GM18526 (cell line): ENCODE data around the gene HBQ1.

ENCODE experiments used
- POLR2A ChIP-seq: IDR thresholded peaks from 3 replicates; pipeline ENCODE4 v1.6.1; 2011; ENCODE audit not compliant: insufficient read length; ENCODE audit errors: extremely low read depth

HBQ1 gene

GRCh38 chr16:180101-180675, at the start of gene HBQ1:
Gene HBQ1, plus strand, starts transcription at chr16:180459. Its CDS starts 28 bp downstream, at chr16:180487.
- TF ChIP-seq POLR2A, result no peak

DNA sequence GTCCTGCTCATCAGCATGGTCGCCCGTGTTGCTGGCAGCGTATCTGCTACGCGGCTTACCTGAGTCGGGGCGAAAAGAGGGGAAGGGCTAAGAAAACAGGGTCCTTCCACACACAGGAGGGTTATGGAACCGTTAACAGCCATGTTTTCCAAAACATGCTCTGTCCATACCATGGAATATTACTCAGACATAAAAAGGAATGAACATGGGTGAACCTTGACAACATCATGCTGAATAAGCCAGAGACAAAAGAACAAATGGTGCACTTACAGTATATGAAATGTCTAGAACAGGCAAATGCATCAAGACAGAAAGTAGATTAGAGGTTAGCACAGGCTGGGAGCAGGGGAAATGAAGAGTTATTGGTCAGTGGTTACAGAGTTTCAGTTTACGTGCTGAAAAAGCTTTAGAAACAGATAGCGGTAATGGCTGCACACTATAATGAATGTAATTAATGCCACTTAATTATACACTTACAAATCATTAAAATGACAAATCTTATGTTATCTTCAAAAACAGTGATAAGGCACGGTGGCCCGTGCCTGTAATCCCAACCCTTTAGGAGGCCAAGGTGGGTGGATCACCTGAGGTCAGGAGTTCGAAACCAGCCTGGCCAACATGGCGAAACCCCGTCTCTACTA, 49.6 kb upstream of the HBQ1 start:
- TF ChIP-seq POLR2A, result no peak

GRCh38 chr16:132120-132519, 48.1 kb upstream of the HBQ1 start:
- no peak for TF ChIP-seq POLR2A

DNA sequence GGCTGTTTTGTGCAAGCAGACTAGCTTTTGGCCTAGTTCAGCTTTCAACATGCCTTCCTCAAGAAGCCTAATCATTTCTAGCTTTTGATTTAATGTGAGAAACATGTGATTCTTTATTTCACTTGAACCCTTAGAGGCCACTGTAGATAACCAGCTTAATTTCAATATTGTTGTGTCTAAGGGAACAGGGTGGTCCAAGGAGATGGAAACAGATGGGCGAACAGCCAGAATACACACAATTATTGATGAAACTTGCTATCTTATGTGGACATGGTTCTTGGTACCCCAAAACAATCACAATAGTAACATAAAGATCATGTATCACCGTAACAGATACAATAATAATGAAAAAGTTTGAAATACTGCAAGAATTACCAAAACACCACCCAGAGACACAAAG, 46.5 kb upstream of the HBQ1 start:
- TF ChIP-seq POLR2A, result no peak

GRCh38 chr16:138049-138417, 42.2 kb upstream of the HBQ1 start:
- no peak for TF ChIP-seq POLR2A

- no peak for TF ChIP-seq POLR2A
These were observed 39.9 kb upstream of the HBQ1 start for GRCh38 chr16:140175-140857.

DNA sequence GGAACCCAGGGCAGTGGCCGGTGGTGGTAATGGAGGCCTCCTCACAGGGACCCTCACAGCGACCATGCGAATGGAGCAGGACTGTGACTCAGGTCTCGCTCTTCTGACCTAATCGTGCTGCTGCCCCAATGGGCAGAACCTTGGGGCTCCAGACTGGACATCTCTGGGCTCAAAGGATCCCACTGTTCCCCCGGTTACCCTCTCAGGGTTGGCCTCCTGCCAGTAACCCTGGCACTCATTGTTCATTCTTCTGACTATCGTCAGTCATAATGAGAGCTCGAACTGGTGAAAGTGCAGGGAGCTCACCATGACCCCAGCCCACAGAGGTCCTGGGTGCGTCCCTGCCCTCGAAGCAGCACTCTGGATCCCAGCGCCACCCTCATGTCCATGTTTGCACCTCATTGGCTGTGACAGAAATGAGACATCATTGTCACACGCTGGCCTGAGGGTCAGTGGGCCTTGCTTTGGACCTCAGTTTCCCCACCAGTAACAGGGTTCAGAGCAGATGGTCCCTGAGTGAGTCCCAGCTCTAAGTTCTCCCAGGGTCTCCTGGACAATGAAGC, 37.8 kb upstream of the HBQ1 start:
- TF ChIP-seq POLR2A, result no peak

- no peak for TF ChIP-seq POLR2A
These were observed 37.2 kb upstream of the HBQ1 start for GRCh38 chr16:143047-143446.

DNA sequence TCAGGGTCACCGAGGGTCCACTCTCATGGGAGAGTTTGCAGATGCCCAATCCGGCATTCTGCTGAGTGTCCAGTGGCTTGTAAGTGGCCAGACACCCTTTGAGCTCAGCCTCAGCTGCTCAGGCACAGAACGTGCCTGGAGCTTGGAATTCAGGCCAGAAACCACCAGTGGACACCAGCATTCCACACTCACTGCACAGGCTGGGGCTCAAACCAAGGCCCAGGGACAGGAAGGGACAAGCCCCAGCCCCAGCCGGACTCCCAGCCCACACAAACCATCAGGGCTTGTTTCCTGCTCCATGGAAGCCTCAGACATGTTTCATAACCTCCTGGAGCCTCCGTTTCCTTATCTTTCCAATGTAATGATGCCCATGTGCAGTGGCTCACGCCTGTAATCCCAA, 36.8 kb upstream of the HBQ1 start:
- TF ChIP-seq POLR2A, result no peak

- TF ChIP-seq POLR2A, result no peak
These were observed 35.4 kb upstream of the HBQ1 start for GRCh38 chr16:144797-145252.

- no peak for TF ChIP-seq POLR2A
These were observed 33.6 kb upstream of the HBQ1 start for GRCh38 chr16:146646-147045.

DNA sequence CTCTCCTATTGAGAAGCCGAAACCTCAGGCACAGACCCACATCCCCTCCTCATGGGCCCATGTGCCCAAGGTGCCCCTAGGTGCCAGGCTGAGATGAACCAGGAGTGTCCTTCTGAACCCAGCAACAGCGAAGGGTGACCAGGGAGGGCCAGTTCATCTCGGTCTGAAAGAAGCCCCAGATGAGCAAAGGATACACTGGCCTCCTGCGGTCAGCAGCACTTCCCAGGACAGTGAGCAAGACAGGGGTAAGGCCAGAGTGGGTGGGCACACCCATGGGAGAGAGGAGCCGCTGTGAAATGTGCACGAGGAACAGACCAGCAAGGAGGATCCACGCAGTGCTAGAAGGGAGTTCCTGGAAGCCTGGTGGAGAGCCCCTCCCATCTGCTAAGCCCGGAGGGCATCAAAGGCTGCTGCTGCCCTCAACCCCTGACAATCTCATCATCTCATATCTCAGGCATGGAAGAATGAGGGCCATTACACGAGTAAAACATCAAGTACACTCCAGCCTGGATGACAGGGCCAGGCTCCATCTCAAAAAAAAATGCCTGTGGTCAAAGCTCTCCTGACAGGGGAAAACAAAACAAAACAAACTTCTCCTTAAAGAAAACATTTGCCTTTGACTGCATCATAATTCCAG, 31.1 kb upstream of the HBQ1 start:
- TF ChIP-seq POLR2A, result no peak

DNA sequence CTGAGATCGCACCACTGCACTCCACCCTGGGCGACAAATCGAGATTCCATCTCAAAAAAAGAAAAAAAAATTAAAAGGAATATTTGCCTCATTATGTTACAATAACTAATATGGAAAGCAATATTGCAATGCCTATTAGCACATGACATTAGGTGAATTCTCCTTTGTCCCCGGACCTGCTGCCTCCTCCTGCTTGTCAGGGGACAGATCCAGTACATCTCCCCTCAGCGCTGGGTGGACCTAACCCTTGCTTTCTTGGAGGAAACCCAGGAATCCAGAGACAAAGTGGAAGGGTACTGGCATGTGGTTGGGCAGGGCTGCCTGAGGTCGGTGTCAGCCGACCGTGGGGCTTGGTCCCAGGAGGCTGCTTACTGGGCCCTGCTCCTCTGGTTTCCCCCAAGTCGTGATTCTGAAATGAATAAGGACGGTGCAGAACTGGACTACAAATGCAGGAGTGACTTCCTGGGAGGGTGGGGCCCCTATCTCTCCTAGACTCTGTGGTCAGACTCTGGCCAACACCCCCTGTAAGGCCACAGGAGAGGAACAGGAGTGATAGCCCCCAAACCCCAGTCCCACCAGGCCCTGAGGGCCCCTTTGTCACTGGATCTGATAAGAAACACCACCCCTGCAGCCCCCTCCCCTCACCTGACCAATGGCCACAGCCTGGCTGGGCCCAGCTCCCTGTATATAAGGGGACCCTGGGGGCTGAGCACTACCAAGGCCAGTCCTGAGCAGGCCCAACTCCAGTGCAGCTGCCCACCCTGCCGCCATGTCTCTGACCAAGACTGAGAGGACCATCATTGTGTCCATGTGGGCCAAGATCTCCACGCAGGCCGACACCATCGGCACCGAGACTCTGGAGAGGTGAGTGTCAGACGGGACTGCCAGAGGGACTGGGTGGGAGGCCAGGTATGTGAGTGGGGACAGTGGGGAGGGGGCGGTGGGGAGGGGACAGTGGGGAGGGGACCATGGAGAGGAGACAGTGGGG, 27.8 kb upstream of the HBQ1 start, which contains the start of gene HBZ:
TSS of gene HBZ (plus strand) at position 504 of the 988 bp plus-strand sequence. CDS start at position 770, 266 bp downstream.
- no peak for TF ChIP-seq POLR2A
